Measurements from ENCODE around the gene PARK7. TPM values are rescaled to one million over a fixed set of nuclear protein-coding genes. Genes with fewer than 3 reads are reported as not detected.

The PARK7 gene
- total RNA-seq, 1 experiment from 2014 or later, result 448 TPM

GRCh38 chr1:7930645-7931445 is 30.7 kb upstream of the PARK7 start:
- no peak overlapping the region for H3K27ac ChIP-seq (ENCODE audit: low read length)
- TF ChIP-seq SIN3A (IDR thresholded peaks at IDR 0.05; ENCODE audit: borderline replicate concordance, insufficient read depth, low read depth, low read length) (no peak), POLR2AphosphoS5 (IDR thresholded peaks at IDR 0.05; ENCODE audit: low read depth, low read length) (no peak), CTCF (IDR thresholded peaks at IDR 0.05) (no peak), TCF7L2 (IDR thresholded peaks at IDR 0.05; ENCODE audit: low read depth, low read length) (no peak), REST (IDR thresholded peaks at IDR 0.05; ENCODE audit: insufficient read depth in 1 of 2, low read depth in 2 of 2, low read length in 1 of 2) (no peak)
- no peak overlapping the region for H3K4me3 ChIP-seq (ENCODE audit: low read depth in 2 of 2, low read length in 2 of 2)
- no peaks in the 10 kb centered on the region for H3K9me3 ChIP-seq (ENCODE audit: control insufficient read depth, insufficient read depth, low read depth, low read length)
- BruUV-seq (replicated peaks), result no TSS peak
- H3K36me3 ChIP-seq (ENCODE audit: control insufficient read depth, insufficient read depth, low read length), result no peaks in the 10 kb centered on the region
- intact Hi-C loops (cut with micrococcal nuclease; ENCODE audit: unreplicated experiment) (no loop called here), in situ Hi-C loops (cut with HindIII; ENCODE audit: low pct_unique_long_range_greater_than_20kb, low sequenced_read_pairs) (no loop called here)
- no peaks in the 10 kb centered on the region for H3K27me3 ChIP-seq (ENCODE audit: control insufficient read depth, insufficient read depth, low read length)
- DNase-seq (ENCODE audit: low read depth, low spot score), result no peak
- ChIA-PET CTCF (no interaction called here), POLR2A (interaction anchor here (0.6 kb wide), 1 partner anchor 282 kb away, joined by 3 read pairs; no protein-coding TSS in a partner anchor)
- no peak for ATAC-seq
- H3K4me1 ChIP-seq (ENCODE audit: control insufficient read depth, insufficient read depth, low read length), result no peaks in the 10 kb centered on the region

DNA sequence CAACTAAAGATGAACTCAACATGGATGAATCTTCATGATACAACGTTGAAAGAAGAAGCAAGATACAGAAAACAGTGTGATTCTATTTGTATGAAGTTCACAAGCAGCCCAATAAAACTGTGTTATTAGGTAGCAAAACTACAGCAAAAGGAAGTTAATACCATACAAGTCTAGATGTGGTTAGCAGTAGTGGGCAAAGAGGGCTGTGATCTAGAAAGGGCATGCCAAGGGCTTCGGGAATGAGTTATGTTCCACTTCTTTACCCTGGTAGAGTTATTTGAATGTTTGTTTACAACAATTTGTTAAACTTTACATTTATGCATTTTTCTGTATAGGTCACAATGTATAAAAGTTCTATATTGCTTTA is 30.1 kb upstream of the PARK7 start:
- ChIA-PET POLR2A (no interaction called here), CTCF (no interaction called here)
- H3K36me3 ChIP-seq (ENCODE audit: control insufficient read depth, insufficient read depth, low read length), result no peaks in the 10 kb centered on the region
- no peaks in the 10 kb centered on the region for H3K27me3 ChIP-seq (ENCODE audit: control insufficient read depth, insufficient read depth, low read length)
- no TSS peak for BruUV-seq (replicated peaks)
- H3K27ac ChIP-seq (ENCODE audit: low read length), result no peak overlapping the region
- ATAC-seq, result no peak
- intact Hi-C loops (cut with micrococcal nuclease; ENCODE audit: unreplicated experiment) (no loop called here), in situ Hi-C loops (cut with HindIII; ENCODE audit: low pct_unique_long_range_greater_than_20kb, low sequenced_read_pairs) (no loop called here)
- no peak overlapping the region for H3K4me3 ChIP-seq (ENCODE audit: low read depth in 2 of 2, low read length in 2 of 2)
- H3K4me1 ChIP-seq (ENCODE audit: control insufficient read depth, insufficient read depth, low read length), result no peaks in the 10 kb centered on the region
- H3K9me3 ChIP-seq (ENCODE audit: control insufficient read depth, insufficient read depth, low read depth, low read length), result no peaks in the 10 kb centered on the region
- DNase-seq (ENCODE audit: low read depth, low spot score), result no peak
- no peak for TF ChIP-seq TCF7L2 (IDR thresholded peaks at IDR 0.05; ENCODE audit: low read depth, low read length)
- no peak for TF ChIP-seq REST (IDR thresholded peaks at IDR 0.05; ENCODE audit: insufficient read depth in 1 of 2, low read depth in 2 of 2, low read length in 1 of 2)
- TF ChIP-seq POLR2AphosphoS5 (IDR thresholded peaks at IDR 0.05; ENCODE audit: low read depth, low read length), result no peak
- no peak for TF ChIP-seq SIN3A (IDR thresholded peaks at IDR 0.05; ENCODE audit: borderline replicate concordance, insufficient read depth, low read depth, low read length)
- no peak for TF ChIP-seq CTCF (IDR thresholded peaks at IDR 0.05)

All from Panc1 (cell line).